WTC11 (cell line): ENCODE data around the gene RBX1. TPM values are rescaled to one million over a fixed set of nuclear protein-coding genes. Genes with fewer than 3 reads are reported as not detected.

Experiments used
- ATAC-seq: fragments of 200-7000 bp; cut with Tn5 transposase; 2 replicates; pipeline ENCODE4 v1.10.0; 2021; ENCODE audit warnings: mild to moderate bottlenecking, moderate library complexity
- CTCF ChIA-PET: fragments of 300-600 bp; sonication (Branson Sonifier 250); formaldehyde crosslinking; loops from one replicate; lab custom pipeline; 2021; ENCODE audit warnings: antibody characterized with exemption; lab: Charles Lee
- POLR2A ChIA-PET: fragments of 350-600 bp; sonication (Branson Sonifier 250); formaldehyde crosslinking; loops from one replicate; lab custom pipeline; 2021; ENCODE audit warnings: antibody characterized with exemption; lab: Charles Lee
- DNase-seq: peaks from one replicate; pipeline ENCODE4 v3.0.0; 2021; ENCODE audit warnings: low spot score
- H3K27ac Mint-ChIP-seq: 2 replicates; pipeline ENCODE4 v1.8.0; 2021; ENCODE audit warnings: mixed read lengths
- H3K27me3 Mint-ChIP-seq: 2 replicates; pipeline ENCODE4 v1.8.0; 2021; ENCODE audit warnings: low read depth, mild to moderate bottlenecking, moderate library complexity, mixed read lengths
- H3K36me3 Mint-ChIP-seq: 2 replicates; pipeline ENCODE4 v1.8.0; 2021; ENCODE audit warnings: mixed read lengths
- H3K4me1 Mint-ChIP-seq: 2 replicates; pipeline ENCODE4 v1.8.0; 2022; ENCODE audit warnings: mixed read lengths
- H3K4me3 Mint-ChIP-seq: 2 replicates; pipeline ENCODE4 v1.8.0; 2021; ENCODE audit warnings: mild to moderate bottlenecking, moderate library complexity, mixed read lengths
- H3K9me3 Mint-ChIP-seq: 2 replicates; pipeline ENCODE4 v1.8.0; 2021; ENCODE audit warnings: mixed read lengths
- FOXK1 ChIP-seq: sonication (generic); formaldehyde crosslinking; IDR thresholded peaks from 2 replicates; pipeline ENCODE4 v1.8.0; 2022; ENCODE audit warnings: mild to moderate bottlenecking, moderate library complexity, missing genetic modification reagents
- IRF2 ChIP-seq: sonication (generic); formaldehyde crosslinking; IDR thresholded peaks from 2 replicates; pipeline ENCODE4 v1.8.0; 2022; ENCODE audit warnings: low read depth, missing genetic modification reagents, borderline replicate concordance
- KAT7 ChIP-seq: sonication (generic); formaldehyde crosslinking; IDR thresholded peaks from 2 replicates; pipeline ENCODE4 v1.8.1; 2023; ENCODE audit warnings: missing genetic modification reagents, mild to moderate bottlenecking, borderline replicate concordance
- MXD4 ChIP-seq: fragments of 250-450 bp; sonication (Bioruptor Pico); IDR thresholded peaks from 2 replicates; pipeline ENCODE4 v1.8.0; 2021; ENCODE audit warnings: mild to moderate bottlenecking, moderate library complexity, borderline replicate concordance
- NR3C1 ChIP-seq: sonication (generic); formaldehyde crosslinking; conservative IDR thresholded peaks from 2 replicates; pipeline ENCODE4 v1.8.1; 2023; ENCODE audit warnings: low read depth, mild to moderate bottlenecking, missing genetic modification reagents
- RELA ChIP-seq: sonication (generic); formaldehyde crosslinking; IDR thresholded peaks from 2 replicates; pipeline ENCODE4 v1.8.1; 2022; ENCODE audit warnings: missing genetic modification reagents, mild to moderate bottlenecking, borderline replicate concordance
- RORB ChIP-seq: fragments of 250-450 bp; sonication (Bioruptor Pico); IDR thresholded peaks from 2 replicates; pipeline ENCODE4 v1.9.0; 2021; ENCODE audit warnings: mild to moderate bottlenecking
- TCF7 ChIP-seq: sonication (generic); formaldehyde crosslinking; IDR thresholded peaks from 2 replicates; pipeline ENCODE4 v1.8.0; 2022; ENCODE audit warnings: mild to moderate bottlenecking, low read depth, missing genetic modification reagents, moderate library complexity
- ZNF219 ChIP-seq: sonication (generic); formaldehyde crosslinking; IDR thresholded peaks from 2 replicates; pipeline ENCODE4 v1.8.0; 2023; ENCODE audit warnings: missing genetic modification reagents, mild to moderate bottlenecking, borderline replicate concordance
- ZNF317 ChIP-seq: sonication (generic); formaldehyde crosslinking; IDR thresholded peaks from 2 replicates; pipeline ENCODE4 v1.8.1; 2023; ENCODE audit warnings: low read depth, mild to moderate bottlenecking, moderate library complexity, missing genetic modification reagents, borderline replicate concordance
- ZNF396 ChIP-seq: fragments of 250-450 bp; sonication (Bioruptor Pico); IDR thresholded peaks from 2 replicates; pipeline ENCODE4 v1.8.0; 2021; ENCODE audit warnings: mild to moderate bottlenecking, moderate library complexity, borderline replicate concordance
- ZNF671 ChIP-seq: fragments of 250-450 bp; sonication (Bioruptor Pico); IDR thresholded peaks from 2 replicates; pipeline ENCODE4 v1.8.0; 2021; ENCODE audit warnings: mild to moderate bottlenecking
- total RNA-seq: library from RNA; stranded (reverse); gene quantifications from 3 replicates; pipeline ENCODE4 v1.2.3, GENCODE V29; 2021
- TF ChIP-seq, protein P1 (sequence below): sonication (generic); formaldehyde crosslinking; conservative IDR thresholded peaks from 2 replicates; pipeline ENCODE4 v1.8.1; 2023; ENCODE audit warnings: mild to moderate bottlenecking, low read depth, missing genetic modification reagents, moderate library complexity
- TF ChIP-seq, protein P2 (sequence below): fragments of 250-450 bp; sonication (Bioruptor Pico); IDR thresholded peaks from 2 replicates; pipeline ENCODE4 v1.9.0; 2021; ENCODE audit warnings: mild to moderate bottlenecking, borderline replicate concordance
- TF ChIP-seq, protein P3 (sequence below): sonication (generic); formaldehyde crosslinking; IDR thresholded peaks from 2 replicates; pipeline ENCODE4 v1.8.1; 2022; ENCODE audit warnings: low read depth, mild to moderate bottlenecking, moderate library complexity, missing genetic modification reagents, borderline replicate concordance
- TF ChIP-seq, protein P4 (sequence below): sonication (generic); formaldehyde crosslinking; IDR thresholded peaks from 2 replicates; pipeline ENCODE4 v1.8.1; 2023; ENCODE audit warnings: mild to moderate bottlenecking, missing genetic modification reagents, moderate library complexity
- TF ChIP-seq, protein P5 (sequence below): fragments of 250-450 bp; sonication (Bioruptor Pico); IDR thresholded peaks from 2 replicates; pipeline ENCODE4 v1.9.0; 2021; ENCODE audit warnings: mild to moderate bottlenecking

Gene RBX1
- total RNA-seq, 1 experiment from 2014 or later: 70.8 TPM

DNA sequence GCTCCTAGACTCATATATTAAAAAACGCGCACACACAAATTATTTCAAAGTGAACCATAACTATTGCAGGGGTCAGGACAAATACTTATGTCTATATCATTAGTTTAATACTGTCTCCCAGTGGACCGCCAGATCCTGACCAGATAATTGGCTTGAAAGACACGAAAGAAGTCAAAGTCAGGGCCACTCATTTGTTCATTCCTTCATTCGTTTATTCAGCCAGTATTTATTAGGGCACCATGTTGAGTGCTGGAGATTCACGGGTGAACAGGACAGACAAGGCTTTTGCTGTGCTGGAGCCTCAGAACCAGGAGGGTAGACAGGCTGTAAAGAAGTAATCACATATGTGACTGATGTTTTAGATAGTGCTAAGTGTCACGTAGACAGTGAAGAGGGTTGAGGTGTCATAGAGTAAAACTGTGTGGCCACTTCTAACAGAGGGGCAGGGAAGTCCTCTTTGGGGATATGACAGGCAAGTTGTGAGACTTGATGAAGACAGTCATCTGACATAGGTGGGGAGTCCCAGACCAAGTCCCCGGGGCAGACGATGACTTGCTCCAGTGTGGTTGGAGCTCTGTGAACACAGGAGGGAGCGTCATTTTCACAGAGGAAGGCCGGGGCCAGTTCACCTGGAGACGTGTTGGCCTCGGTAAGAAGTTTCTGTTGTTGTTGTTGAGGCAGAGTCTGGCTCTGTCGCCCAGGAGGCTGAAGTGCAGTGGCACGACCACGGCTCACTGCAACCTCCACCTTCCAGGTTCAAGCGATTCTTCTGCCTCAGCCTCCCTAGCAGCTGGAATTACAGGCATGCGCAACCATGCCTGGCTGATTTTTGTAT is 25.9 kb downstream of the RBX1 start (continued):
- TF ChIP-seq, protein P1, sequence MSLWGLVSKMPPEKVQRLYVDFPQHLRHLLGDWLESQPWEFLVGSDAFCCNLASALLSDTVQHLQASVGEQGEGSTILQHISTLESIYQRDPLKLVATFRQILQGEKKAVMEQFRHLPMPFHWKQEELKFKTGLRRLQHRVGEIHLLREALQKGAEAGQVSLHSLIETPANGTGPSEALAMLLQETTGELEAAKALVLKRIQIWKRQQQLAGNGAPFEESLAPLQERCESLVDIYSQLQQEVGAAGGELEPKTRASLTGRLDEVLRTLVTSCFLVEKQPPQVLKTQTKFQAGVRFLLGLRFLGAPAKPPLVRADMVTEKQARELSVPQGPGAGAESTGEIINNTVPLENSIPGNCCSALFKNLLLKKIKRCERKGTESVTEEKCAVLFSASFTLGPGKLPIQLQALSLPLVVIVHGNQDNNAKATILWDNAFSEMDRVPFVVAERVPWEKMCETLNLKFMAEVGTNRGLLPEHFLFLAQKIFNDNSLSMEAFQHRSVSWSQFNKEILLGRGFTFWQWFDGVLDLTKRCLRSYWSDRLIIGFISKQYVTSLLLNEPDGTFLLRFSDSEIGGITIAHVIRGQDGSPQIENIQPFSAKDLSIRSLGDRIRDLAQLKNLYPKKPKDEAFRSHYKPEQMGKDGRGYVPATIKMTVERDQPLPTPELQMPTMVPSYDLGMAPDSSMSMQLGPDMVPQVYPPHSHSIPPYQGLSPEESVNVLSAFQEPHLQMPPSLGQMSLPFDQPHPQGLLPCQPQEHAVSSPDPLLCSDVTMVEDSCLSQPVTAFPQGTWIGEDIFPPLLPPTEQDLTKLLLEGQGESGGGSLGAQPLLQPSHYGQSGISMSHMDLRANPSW (CRISPR knock-in tag): no peak
- TF ChIP-seq RELA (no peak), IRF2 (CRISPR knock-in tag) (no peak), MXD4 (no peak), TCF7 (CRISPR knock-in tag) (no peak), ZNF317 (CRISPR knock-in tag) (no peak)
- TF ChIP-seq, protein P2, sequence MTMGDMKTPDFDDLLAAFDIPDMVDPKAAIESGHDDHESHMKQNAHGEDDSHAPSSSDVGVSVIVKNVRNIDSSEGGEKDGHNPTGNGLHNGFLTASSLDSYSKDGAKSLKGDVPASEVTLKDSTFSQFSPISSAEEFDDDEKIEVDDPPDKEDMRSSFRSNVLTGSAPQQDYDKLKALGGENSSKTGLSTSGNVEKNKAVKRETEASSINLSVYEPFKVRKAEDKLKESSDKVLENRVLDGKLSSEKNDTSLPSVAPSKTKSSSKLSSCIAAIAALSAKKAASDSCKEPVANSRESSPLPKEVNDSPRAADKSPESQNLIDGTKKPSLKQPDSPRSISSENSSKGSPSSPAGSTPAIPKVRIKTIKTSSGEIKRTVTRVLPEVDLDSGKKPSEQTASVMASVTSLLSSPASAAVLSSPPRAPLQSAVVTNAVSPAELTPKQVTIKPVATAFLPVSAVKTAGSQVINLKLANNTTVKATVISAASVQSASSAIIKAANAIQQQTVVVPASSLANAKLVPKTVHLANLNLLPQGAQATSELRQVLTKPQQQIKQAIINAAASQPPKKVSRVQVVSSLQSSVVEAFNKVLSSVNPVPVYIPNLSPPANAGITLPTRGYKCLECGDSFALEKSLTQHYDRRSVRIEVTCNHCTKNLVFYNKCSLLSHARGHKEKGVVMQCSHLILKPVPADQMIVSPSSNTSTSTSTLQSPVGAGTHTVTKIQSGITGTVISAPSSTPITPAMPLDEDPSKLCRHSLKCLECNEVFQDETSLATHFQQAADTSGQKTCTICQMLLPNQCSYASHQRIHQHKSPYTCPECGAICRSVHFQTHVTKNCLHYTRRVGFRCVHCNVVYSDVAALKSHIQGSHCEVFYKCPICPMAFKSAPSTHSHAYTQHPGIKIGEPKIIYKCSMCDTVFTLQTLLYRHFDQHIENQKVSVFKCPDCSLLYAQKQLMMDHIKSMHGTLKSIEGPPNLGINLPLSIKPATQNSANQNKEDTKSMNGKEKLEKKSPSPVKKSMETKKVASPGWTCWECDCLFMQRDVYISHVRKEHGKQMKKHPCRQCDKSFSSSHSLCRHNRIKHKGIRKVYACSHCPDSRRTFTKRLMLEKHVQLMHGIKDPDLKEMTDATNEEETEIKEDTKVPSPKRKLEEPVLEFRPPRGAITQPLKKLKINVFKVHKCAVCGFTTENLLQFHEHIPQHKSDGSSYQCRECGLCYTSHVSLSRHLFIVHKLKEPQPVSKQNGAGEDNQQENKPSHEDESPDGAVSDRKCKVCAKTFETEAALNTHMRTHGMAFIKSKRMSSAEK: no peak
- TF ChIP-seq, protein P3, sequence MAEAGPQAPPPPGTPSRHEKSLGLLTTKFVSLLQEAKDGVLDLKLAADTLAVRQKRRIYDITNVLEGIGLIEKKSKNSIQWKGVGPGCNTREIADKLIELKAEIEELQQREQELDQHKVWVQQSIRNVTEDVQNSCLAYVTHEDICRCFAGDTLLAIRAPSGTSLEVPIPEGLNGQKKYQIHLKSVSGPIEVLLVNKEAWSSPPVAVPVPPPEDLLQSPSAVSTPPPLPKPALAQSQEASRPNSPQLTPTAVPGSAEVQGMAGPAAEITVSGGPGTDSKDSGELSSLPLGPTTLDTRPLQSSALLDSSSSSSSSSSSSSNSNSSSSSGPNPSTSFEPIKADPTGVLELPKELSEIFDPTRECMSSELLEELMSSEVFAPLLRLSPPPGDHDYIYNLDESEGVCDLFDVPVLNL (CRISPR knock-in tag): no peak
- TF ChIP-seq, protein P4, sequence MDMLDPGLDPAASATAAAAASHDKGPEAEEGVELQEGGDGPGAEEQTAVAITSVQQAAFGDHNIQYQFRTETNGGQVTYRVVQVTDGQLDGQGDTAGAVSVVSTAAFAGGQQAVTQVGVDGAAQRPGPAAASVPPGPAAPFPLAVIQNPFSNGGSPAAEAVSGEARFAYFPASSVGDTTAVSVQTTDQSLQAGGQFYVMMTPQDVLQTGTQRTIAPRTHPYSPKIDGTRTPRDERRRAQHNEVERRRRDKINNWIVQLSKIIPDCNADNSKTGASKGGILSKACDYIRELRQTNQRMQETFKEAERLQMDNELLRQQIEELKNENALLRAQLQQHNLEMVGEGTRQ (CRISPR knock-in tag): no peak
- TF ChIP-seq, all 79 proteins: peak for 0

DNA sequence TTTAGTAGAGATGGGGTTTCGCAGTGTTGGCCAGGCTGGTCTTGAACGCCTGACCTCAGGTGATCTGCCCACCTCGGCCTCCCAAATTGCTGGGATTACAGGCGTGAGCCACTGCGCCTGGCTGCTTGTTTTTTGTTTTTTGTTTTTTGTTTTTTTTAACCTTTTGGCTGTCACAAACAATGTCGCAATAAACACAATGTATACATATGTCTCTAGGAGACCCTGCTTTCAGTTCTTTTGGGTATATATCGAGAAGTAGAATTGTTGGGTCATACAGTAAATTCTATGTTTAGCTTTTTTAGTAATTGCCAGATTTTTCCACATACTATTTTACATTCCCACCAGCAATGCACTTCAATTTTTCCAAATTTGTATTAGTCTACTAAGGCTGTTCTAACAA is 28.0 kb downstream of the RBX1 start:
- no peaks in the 10 kb centered on the region for H3K9me3 Mint-ChIP-seq
- TF ChIP-seq ZNF671 (no peak), ZNF396 (CRISPR knock-in tag) (no peak), RORB (CRISPR knock-in tag) (no peak), KAT7 (CRISPR knock-in tag) (no peak), NR3C1 (CRISPR knock-in tag) (no peak), ZNF219 (CRISPR knock-in tag) (no peak), FOXK1 (CRISPR knock-in tag) (no peak)
- TF ChIP-seq, protein P5, sequence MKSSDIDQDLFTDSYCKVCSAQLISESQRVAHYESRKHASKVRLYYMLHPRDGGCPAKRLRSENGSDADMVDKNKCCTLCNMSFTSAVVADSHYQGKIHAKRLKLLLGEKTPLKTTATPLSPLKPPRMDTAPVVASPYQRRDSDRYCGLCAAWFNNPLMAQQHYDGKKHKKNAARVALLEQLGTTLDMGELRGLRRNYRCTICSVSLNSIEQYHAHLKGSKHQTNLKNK (CRISPR knock-in tag): no peak
- ChIA-PET POLR2A (interaction anchor here (0.6 kb wide), 1 partner anchor 123 kb away, joined by 3 read pairs; the partner anchor contains the start of gene ST13), CTCF (interaction anchor here (1.8 kb wide), 1 partner anchor 258 kb away, joined by 8 read pairs; no protein-coding TSS in a partner anchor)
- H3K36me3 Mint-ChIP-seq: no peaks in the 10 kb centered on the region
- DNase-seq: no peak
- no peaks in the 10 kb centered on the region for H3K27me3 Mint-ChIP-seq
- H3K4me3 Mint-ChIP-seq: no peak overlapping the region
- no peak overlapping the region for H3K27ac Mint-ChIP-seq
- H3K4me1 Mint-ChIP-seq: no peaks in the 10 kb centered on the region
- ATAC-seq: no peak
